Stromal cell of bone marrow (primary cell): ENCODE measurements around the gene RNMT.
A peak's percentile ranks its signal among the peaks of the same experiment; 100 is the strongest.

Experiments
- DNase-seq: peaks from one replicate; pipeline ENCODE4 v3.0.0-alpha.2; 2012; ENCODE audit warnings: low read depth

RNMT gene

DNA sequence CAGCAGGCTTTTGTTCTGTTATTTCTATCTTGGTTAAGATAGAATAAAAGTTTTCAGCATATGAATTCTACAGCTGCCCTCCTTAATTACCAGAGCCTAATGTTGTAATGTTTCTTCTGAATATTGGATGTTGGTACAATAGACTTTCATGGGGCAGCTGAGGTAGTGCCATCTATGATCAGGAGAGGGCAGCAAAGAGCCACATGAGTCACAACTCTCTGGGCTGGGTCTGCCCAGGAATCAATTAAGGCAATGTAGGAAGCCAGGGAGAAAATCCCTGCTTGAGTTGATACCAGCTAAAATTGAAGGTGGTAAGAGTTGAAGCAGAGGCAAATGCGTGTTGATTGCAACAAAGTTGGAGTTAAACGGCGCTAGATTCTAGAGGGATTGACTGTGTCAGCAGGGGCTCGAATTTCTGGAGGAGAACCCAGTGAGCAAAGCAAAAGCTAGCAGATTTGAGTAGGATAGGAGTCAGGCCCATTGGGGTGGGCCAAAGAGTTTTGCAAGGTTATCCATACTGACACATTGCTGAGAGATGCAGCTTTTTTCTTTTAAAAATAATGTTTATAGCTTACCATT lies 86.9 kb downstream of the RNMT start:
- peak; percentile 43 for DNase-seq
